ENCODE data around the gene GOLGA7B. TPM values are rescaled to one million over a fixed set of nuclear protein-coding genes. Genes with fewer than 3 reads are reported as not detected.

GOLGA7B gene
- total and polyA plus RNA-seq, 2 donors (not counting 1 experiment from before 2014, with no cell fraction given), result 0.01 TPM; not detected in 1

- H3K79me2 ChIP-seq (ENCODE audit: control insufficient read depth, insufficient read depth, low read length), result no peaks in the 10 kb centered on the region
- WGBS (ENCODE audit: insufficient coverage), result 93% methylated on average over 2 of the region's 3 CpGs
- no peaks in the 10 kb centered on the region for H3K27me3 ChIP-seq (replicated peaks in 1 of 4; ENCODE audit: control extremely low read depth in 1 of 4, control insufficient read depth in 3 of 4, insufficient read depth in 4 of 4, low read length in 3 of 4)
- DNase-seq (no peak), ATAC-seq (ENCODE audit: low read depth) (no peak)
- H3K4me2 ChIP-seq (replicated peaks; ENCODE audit: low read depth, low read length, poor library complexity, severe bottlenecking), result no peak overlapping the region
- no peaks in the 10 kb centered on the region for H4K20me1 ChIP-seq (ENCODE audit: control insufficient read depth, insufficient read depth, low read length, poor library complexity, severe bottlenecking)
- no peak overlapping the region for H3K27ac ChIP-seq (ENCODE audit: low read length in 2 of 2)
- H3K36me3 ChIP-seq (replicated peaks in 1 of 2; ENCODE audit: control extremely low read depth in 1 of 2, control insufficient read depth in 1 of 2, extremely low read depth in 1 of 2, insufficient read depth in 2 of 2, low read length in 1 of 2), result no peaks in the 10 kb centered on the region
- H3K27ac Mint-ChIP-seq, result no peak overlapping the region
- no peaks in the 10 kb centered on the region for H3K4me1 ChIP-seq (ENCODE audit: control insufficient read depth in 2 of 2, insufficient read depth in 2 of 2, low read length in 2 of 2)
- ChIA-PET CTCF (no interaction called here), POLR2A (no interaction called here)
- H3K4me3 Mint-ChIP-seq, result no peak overlapping the region
- no peak overlapping the region for H3K4me3 ChIP-seq (ENCODE audit: control extremely low read depth in 1 of 5, extremely low read depth in 1 of 5, insufficient read depth in 1 of 5, low read depth in 2 of 5, low read length in 4 of 5)
- H3K9ac ChIP-seq (ENCODE audit: low read length), result no peak overlapping the region
- TF ChIP-seq, protein P1, sequence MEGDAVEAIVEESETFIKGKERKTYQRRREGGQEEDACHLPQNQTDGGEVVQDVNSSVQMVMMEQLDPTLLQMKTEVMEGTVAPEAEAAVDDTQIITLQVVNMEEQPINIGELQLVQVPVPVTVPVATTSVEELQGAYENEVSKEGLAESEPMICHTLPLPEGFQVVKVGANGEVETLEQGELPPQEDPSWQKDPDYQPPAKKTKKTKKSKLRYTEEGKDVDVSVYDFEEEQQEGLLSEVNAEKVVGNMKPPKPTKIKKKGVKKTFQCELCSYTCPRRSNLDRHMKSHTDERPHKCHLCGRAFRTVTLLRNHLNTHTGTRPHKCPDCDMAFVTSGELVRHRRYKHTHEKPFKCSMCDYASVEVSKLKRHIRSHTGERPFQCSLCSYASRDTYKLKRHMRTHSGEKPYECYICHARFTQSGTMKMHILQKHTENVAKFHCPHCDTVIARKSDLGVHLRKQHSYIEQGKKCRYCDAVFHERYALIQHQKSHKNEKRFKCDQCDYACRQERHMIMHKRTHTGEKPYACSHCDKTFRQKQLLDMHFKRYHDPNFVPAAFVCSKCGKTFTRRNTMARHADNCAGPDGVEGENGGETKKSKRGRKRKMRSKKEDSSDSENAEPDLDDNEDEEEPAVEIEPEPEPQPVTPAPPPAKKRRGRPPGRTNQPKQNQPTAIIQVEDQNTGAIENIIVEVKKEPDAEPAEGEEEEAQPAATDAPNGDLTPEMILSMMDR (IDR thresholded peaks at IDR 0.05), result no peak
- no peak for TF ChIP-seq EZH2 (IDR thresholded peaks at IDR 0.05; ENCODE audit: borderline replicate concordance, insufficient read depth, low read depth, low read length, poor library complexity, severe bottlenecking)
- H3K4me1 Mint-ChIP-seq, result no peaks in the 10 kb centered on the region
- no peak overlapping the region for H2AFZ ChIP-seq (ENCODE audit: insufficient read depth, low read depth, low read length, poor library complexity, severe bottlenecking)
- no peaks in the 10 kb centered on the region for H3K9me3 ChIP-seq (ENCODE audit: control extremely low read depth in 1 of 3, control insufficient read depth in 2 of 3, insufficient read depth in 1 of 3, low read length in 2 of 3)
- intact Hi-C loops (cut with micrococcal nuclease), result no loop called here
- peaks cover 43% of the 10 kb centered on the region for H3K27me3 Mint-ChIP-seq
- H3K9me3 Mint-ChIP-seq (ENCODE audit: insufficient read depth), result no peaks in the 10 kb centered on the region
Observed at GRCh38 chr10:97861097-97861750, 11.6 kb downstream of the GOLGA7B start.

- Histone ChIP-seq H3K27me3 (replicated peaks in 1 of 4; ENCODE audit: control extremely low read depth in 1 of 4, control insufficient read depth in 3 of 4, insufficient read depth in 4 of 4, low read length in 3 of 4) (no peaks in the 10 kb centered on the region), H4K20me1 (ENCODE audit: control insufficient read depth, insufficient read depth, low read length, poor library complexity, severe bottlenecking) (no peaks in the 10 kb centered on the region), H3K4me3 (ENCODE audit: control extremely low read depth in 1 of 5, extremely low read depth in 1 of 5, insufficient read depth in 1 of 5, low read depth in 2 of 5, low read length in 4 of 5) (no peak overlapping the region), H3K36me3 (replicated peaks in 1 of 2; ENCODE audit: control extremely low read depth in 1 of 2, control insufficient read depth in 1 of 2, extremely low read depth in 1 of 2, insufficient read depth in 2 of 2, low read length in 1 of 2) (no peaks in the 10 kb centered on the region), H3K27ac (ENCODE audit: low read length in 2 of 2) (no peak overlapping the region), H3K9me3 (ENCODE audit: control extremely low read depth in 1 of 3, control insufficient read depth in 2 of 3, insufficient read depth in 1 of 3, low read length in 2 of 3) (no peaks in the 10 kb centered on the region), H3K4me2 (replicated peaks; ENCODE audit: low read depth, low read length, poor library complexity, severe bottlenecking) (no peak overlapping the region), H2AFZ (ENCODE audit: insufficient read depth, low read depth, low read length, poor library complexity, severe bottlenecking) (no peak overlapping the region), H3K79me2 (ENCODE audit: control insufficient read depth, insufficient read depth, low read length) (no peaks in the 10 kb centered on the region), H3K4me1 (ENCODE audit: control insufficient read depth in 2 of 2, insufficient read depth in 2 of 2, low read length in 2 of 2) (no peaks in the 10 kb centered on the region), H3K9ac (ENCODE audit: low read length) (no peak overlapping the region)
- no peak for DNase-seq
- Mint-ChIP-seq H3K4me1 (no peaks in the 10 kb centered on the region), H3K27ac (no peak overlapping the region), H3K9me3 (ENCODE audit: insufficient read depth) (no peaks in the 10 kb centered on the region), H3K27me3 (peaks cover 46% of the 10 kb centered on the region), H3K4me3 (no peak overlapping the region)
- TF ChIP-seq EZH2 (IDR thresholded peaks at IDR 0.05; ENCODE audit: borderline replicate concordance, insufficient read depth, low read depth, low read length, poor library complexity, severe bottlenecking), result no peak
- TF ChIP-seq, protein P1 (IDR thresholded peaks at IDR 0.05), result no peak
- POLR2A ChIA-PET, result no interaction called here
- CTCF ChIA-PET, result no interaction called here
- intact Hi-C loops (cut with micrococcal nuclease), result no loop called here
- no peak for ATAC-seq (ENCODE audit: low read depth)
- no CpG with 5 or more reads among the region's 1 CpG for WGBS (ENCODE audit: insufficient coverage)
Observed at GRCh38 chr10:97861924-97862323, 12.3 kb downstream of the GOLGA7B start.

Measured in B cell (primary cell).